HCT116 (cell line): ENCODE results near the gene ANKRD16.

Experiments
- CEBPB ChIP-seq: IDR thresholded peaks from 2 replicates; pipeline ENCODE4 v1.6.1; 2012; ENCODE audit warnings: low read depth
- EGR1 ChIP-seq: IDR thresholded peaks from 2 replicates; pipeline ENCODE4 v1.6.1; 2012; ENCODE audit warnings: low read depth
- EZH2 ChIP-seq: fragments of 200-600 bp; sonication (generic); IDR thresholded peaks from 2 replicates; pipeline ENCODE4 v1.6.1; 2017; ENCODE audit warnings: antibody characterized with exemption, mixed run types
- EZH2phosphoT487 ChIP-seq: fragments of 200-600 bp; IDR thresholded peaks from 2 replicates; pipeline ENCODE4 v1.6.1; 2018; ENCODE audit warnings: antibody characterized with exemption, borderline replicate concordance
- JUND ChIP-seq: IDR thresholded peaks from 2 replicates; pipeline ENCODE4 v1.6.1; 2012
- MAX ChIP-seq: IDR thresholded peaks from 2 replicates; pipeline ENCODE4 v1.6.1; 2012
- POLR2A ChIP-seq: IDR thresholded peaks from 2 replicates; pipeline ENCODE4 v1.7.0; 2011; ENCODE audit warnings: borderline replicate concordance; ENCODE audit not compliant: insufficient read depth, insufficient read length; ENCODE audit errors: extremely low read depth
- POLR2AphosphoS5 ChIP-seq: IDR thresholded peaks from 2 replicates; pipeline ENCODE4 v1.6.1; 2011; ENCODE audit warnings: mild to moderate bottlenecking, low read depth, low read length, moderate library complexity
- SIN3A ChIP-seq: IDR thresholded peaks from 2 replicates; pipeline ENCODE4 v1.6.1; 2012; ENCODE audit warnings: low read depth
- SP1 ChIP-seq: IDR thresholded peaks from 2 replicates; pipeline ENCODE4 v1.6.1; 2012; ENCODE audit warnings: low read depth
- ZFX ChIP-seq: fragments of 450-650 bp; IDR thresholded peaks from 2 replicates; pipeline ENCODE4 v1.6.1; 2017
- TF ChIP-seq, protein P1 (sequence below), 3 experiments: fragments of 200-600 bp in 1 of 3; sonication (generic) in 1 of 3; IDR thresholded peaks in 2 of 3; conservative IDR thresholded peaks in 1 of 3; 2 replicates each; pipeline ENCODE4 v1.5.1; 2012 to 2017; ENCODE audit warnings: low read depth in 2 of 3, low read length in 2 of 3, antibody characterized with exemption in 1 of 3, borderline replicate concordance in 1 of 3, control low read depth in 1 of 3, mild to moderate bottlenecking in 1 of 3, mixed read lengths in 1 of 3, mixed run types in 1 of 3, moderate library complexity in 1 of 3; ENCODE audit not compliant: insufficient read depth in 1 of 3
- TF ChIP-seq, protein P2 (sequence below): IDR thresholded peaks from 2 replicates; pipeline ENCODE4 v1.6.1; 2012; ENCODE audit warnings: low read depth

- TF ChIP-seq, protein P1, sequence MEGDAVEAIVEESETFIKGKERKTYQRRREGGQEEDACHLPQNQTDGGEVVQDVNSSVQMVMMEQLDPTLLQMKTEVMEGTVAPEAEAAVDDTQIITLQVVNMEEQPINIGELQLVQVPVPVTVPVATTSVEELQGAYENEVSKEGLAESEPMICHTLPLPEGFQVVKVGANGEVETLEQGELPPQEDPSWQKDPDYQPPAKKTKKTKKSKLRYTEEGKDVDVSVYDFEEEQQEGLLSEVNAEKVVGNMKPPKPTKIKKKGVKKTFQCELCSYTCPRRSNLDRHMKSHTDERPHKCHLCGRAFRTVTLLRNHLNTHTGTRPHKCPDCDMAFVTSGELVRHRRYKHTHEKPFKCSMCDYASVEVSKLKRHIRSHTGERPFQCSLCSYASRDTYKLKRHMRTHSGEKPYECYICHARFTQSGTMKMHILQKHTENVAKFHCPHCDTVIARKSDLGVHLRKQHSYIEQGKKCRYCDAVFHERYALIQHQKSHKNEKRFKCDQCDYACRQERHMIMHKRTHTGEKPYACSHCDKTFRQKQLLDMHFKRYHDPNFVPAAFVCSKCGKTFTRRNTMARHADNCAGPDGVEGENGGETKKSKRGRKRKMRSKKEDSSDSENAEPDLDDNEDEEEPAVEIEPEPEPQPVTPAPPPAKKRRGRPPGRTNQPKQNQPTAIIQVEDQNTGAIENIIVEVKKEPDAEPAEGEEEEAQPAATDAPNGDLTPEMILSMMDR (IDR thresholded peaks at IDR 0.05 in 2 of 3, conservative IDR thresholded peaks at IDR 0.05 in 1 of 3; ENCODE audit: borderline replicate concordance in 1 of 3, insufficient read depth in 1 of 3, low read depth in 2 of 3, low read length in 2 of 3) = no peak
- TF ChIP-seq SIN3A (no peak), POLR2A (no peak), MAX (no peak), EZH2 (no peak), EGR1 (no peak), POLR2AphosphoS5 (no peak), SP1 (no peak), CEBPB (no peak), JUND (no peak), ZFX (no peak), EZH2phosphoT487 (no peak)
- TF ChIP-seq, protein P2, sequence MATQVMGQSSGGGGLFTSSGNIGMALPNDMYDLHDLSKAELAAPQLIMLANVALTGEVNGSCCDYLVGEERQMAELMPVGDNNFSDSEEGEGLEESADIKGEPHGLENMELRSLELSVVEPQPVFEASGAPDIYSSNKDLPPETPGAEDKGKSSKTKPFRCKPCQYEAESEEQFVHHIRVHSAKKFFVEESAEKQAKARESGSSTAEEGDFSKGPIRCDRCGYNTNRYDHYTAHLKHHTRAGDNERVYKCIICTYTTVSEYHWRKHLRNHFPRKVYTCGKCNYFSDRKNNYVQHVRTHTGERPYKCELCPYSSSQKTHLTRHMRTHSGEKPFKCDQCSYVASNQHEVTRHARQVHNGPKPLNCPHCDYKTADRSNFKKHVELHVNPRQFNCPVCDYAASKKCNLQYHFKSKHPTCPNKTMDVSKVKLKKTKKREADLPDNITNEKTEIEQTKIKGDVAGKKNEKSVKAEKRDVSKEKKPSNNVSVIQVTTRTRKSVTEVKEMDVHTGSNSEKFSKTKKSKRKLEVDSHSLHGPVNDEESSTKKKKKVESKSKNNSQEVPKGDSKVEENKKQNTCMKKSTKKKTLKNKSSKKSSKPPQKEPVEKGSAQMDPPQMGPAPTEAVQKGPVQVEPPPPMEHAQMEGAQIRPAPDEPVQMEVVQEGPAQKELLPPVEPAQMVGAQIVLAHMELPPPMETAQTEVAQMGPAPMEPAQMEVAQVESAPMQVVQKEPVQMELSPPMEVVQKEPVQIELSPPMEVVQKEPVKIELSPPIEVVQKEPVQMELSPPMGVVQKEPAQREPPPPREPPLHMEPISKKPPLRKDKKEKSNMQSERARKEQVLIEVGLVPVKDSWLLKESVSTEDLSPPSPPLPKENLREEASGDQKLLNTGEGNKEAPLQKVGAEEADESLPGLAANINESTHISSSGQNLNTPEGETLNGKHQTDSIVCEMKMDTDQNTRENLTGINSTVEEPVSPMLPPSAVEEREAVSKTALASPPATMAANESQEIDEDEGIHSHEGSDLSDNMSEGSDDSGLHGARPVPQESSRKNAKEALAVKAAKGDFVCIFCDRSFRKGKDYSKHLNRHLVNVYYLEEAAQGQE = no peak
Observed at GRCh38 chr10:5887641-5888040, 2.1 kb downstream of the ANKRD16 start.
